Measurements from ENCODE around the gene AMDHD2. TPM values are rescaled to one million over a fixed set of nuclear protein-coding genes. Genes with fewer than 3 reads are reported as not detected.
A peak's percentile ranks its signal among the peaks of the same experiment; 100 is the strongest.
"Not testable (repeated sequence)": the region's sequence is repeated elsewhere in the genome, so short reads cannot be mapped to it uniquely, and the experiment has no call there.

Gene AMDHD2
- total and polyA plus RNA-seq, 2 experiments from 2014 or later, result 20.2 to 68.1 TPM

- H3K27me3 ChIP-seq (ENCODE audit: insufficient read depth); H3K4me1 Mint-ChIP-seq; H3K4me1 ChIP-seq (ENCODE audit: insufficient read depth); H3K4me3 ChIP-seq; H3K9me3 Mint-ChIP-seq; H3K27ac ChIP-seq (ENCODE audit: low read depth); DNase-seq (ENCODE audit: low spot score); H3K4me2 ChIP-seq; H3K4me3 Mint-ChIP-seq; H3K36me3 ChIP-seq (ENCODE audit: insufficient read depth); H2AFZ ChIP-seq; ATAC-seq; H3K36me3 Mint-ChIP-seq (ENCODE audit: low read depth); H3K9me2 ChIP-seq (ENCODE audit: insufficient read depth); H3F3A ChIP-seq (replicated peaks; ENCODE audit: low read depth); H3K27me3 Mint-ChIP-seq (ENCODE audit: insufficient read depth, low read depth, poor library complexity): not testable (repeated sequence)
- H3K27ac Mint-ChIP-seq, result peak overlapping the region; percentile 75
- peaks cover 24% of the 10 kb centered on the region for H4K20me1 ChIP-seq (replicated peaks; ENCODE audit: insufficient read depth)
- peaks cover 62% of the 10 kb centered on the region for H3K79me2 ChIP-seq (replicated peaks; ENCODE audit: insufficient read depth)
Observed at GRCh38 chr16:2543771-2544170, 23.6 kb downstream of the AMDHD2 start.

GRCh38 chr16:2550283-2550878, 30.2 kb downstream of the AMDHD2 start:
- H3K4me1 Mint-ChIP-seq; H3K4me1 ChIP-seq (ENCODE audit: insufficient read depth); ATAC-seq; DNase-seq (ENCODE audit: low spot score); H3K4me3 ChIP-seq; H3K27ac Mint-ChIP-seq; H3F3A ChIP-seq (replicated peaks; ENCODE audit: low read depth); H3K9me3 Mint-ChIP-seq; H3K4me2 ChIP-seq; H3K9me2 ChIP-seq (ENCODE audit: insufficient read depth); H4K20me1 ChIP-seq (replicated peaks; ENCODE audit: insufficient read depth); H3K27me3 ChIP-seq (ENCODE audit: insufficient read depth); H3K27ac ChIP-seq (ENCODE audit: low read depth); H3K36me3 ChIP-seq (ENCODE audit: insufficient read depth); H3K27me3 Mint-ChIP-seq (ENCODE audit: insufficient read depth, low read depth, poor library complexity); H3K4me3 Mint-ChIP-seq; H3K36me3 Mint-ChIP-seq (ENCODE audit: low read depth); H2AFZ ChIP-seq: not testable (repeated sequence)
- H3K79me2 ChIP-seq (replicated peaks; ENCODE audit: insufficient read depth), result peaks cover 16% of the 10 kb centered on the region

- H3K27me3 Mint-ChIP-seq (ENCODE audit: insufficient read depth, low read depth, poor library complexity); H3K9me2 ChIP-seq (ENCODE audit: insufficient read depth); H3K4me2 ChIP-seq; H3K9me3 Mint-ChIP-seq; H3K4me1 Mint-ChIP-seq; H3F3A ChIP-seq (replicated peaks; ENCODE audit: low read depth); H3K36me3 Mint-ChIP-seq (ENCODE audit: low read depth); H3K79me2 ChIP-seq (replicated peaks; ENCODE audit: insufficient read depth); H2AFZ ChIP-seq; H3K4me1 ChIP-seq (ENCODE audit: insufficient read depth); H4K20me1 ChIP-seq (replicated peaks; ENCODE audit: insufficient read depth); H3K36me3 ChIP-seq (ENCODE audit: insufficient read depth); H3K27me3 ChIP-seq (ENCODE audit: insufficient read depth); H3K4me3 ChIP-seq: not testable (repeated sequence)
- H3K27ac ChIP-seq (ENCODE audit: low read depth), result peak overlapping the region; percentile 85
- DNase-seq (ENCODE audit: low spot score) (peak; percentile 76), ATAC-seq (peak; percentile 79)
- peak; percentile 42; the same call in 1 of the 2 replicates for TF ChIP-seq CREB1 (CRISPR knock-in tag; IDR thresholded peaks at IDR 0.05; ENCODE audit: low read depth)
- TF ChIP-seq CTCF (conservative IDR thresholded peaks at IDR 0.05; ENCODE audit: low read depth in 2 of 2), result peak; percentile 32 to 45
- peak overlapping the region; percentile 75; the same call in 1 of the 2 replicates for H3K27ac Mint-ChIP-seq
- H3K4me3 Mint-ChIP-seq, result 0 out of 3 replicates have a peak overlapping the region, but pooled peaks have one; percentile 19
Observed at GRCh38 chr16:2551420-2551889, 31.3 kb downstream of the AMDHD2 start.

- H3K27ac Mint-ChIP-seq; H3K36me3 ChIP-seq (ENCODE audit: insufficient read depth); H2AFZ ChIP-seq; H4K20me1 ChIP-seq (replicated peaks; ENCODE audit: insufficient read depth); H3K9me3 Mint-ChIP-seq; H3K4me3 Mint-ChIP-seq; H3K79me2 ChIP-seq (replicated peaks; ENCODE audit: insufficient read depth); H3K27me3 Mint-ChIP-seq (ENCODE audit: insufficient read depth, low read depth, poor library complexity); H3K4me1 ChIP-seq (ENCODE audit: insufficient read depth); H3K4me1 Mint-ChIP-seq; H3K27me3 ChIP-seq (ENCODE audit: insufficient read depth); H3K27ac ChIP-seq (ENCODE audit: low read depth); H3K4me2 ChIP-seq; H3K36me3 Mint-ChIP-seq (ENCODE audit: low read depth); DNase-seq (ENCODE audit: low spot score); H3K9me2 ChIP-seq (ENCODE audit: insufficient read depth); H3F3A ChIP-seq (replicated peaks; ENCODE audit: low read depth); ATAC-seq; H3K4me3 ChIP-seq: not testable (repeated sequence)
Observed at GRCh38 chr16:2554709-2555425, 34.7 kb downstream of the AMDHD2 start.

- H3K27ac Mint-ChIP-seq; H3K4me1 ChIP-seq (ENCODE audit: insufficient read depth); H2AFZ ChIP-seq; H4K20me1 ChIP-seq (replicated peaks; ENCODE audit: insufficient read depth); DNase-seq (ENCODE audit: low spot score); H3K4me3 Mint-ChIP-seq; H3K9me2 ChIP-seq (ENCODE audit: insufficient read depth); H3F3A ChIP-seq (replicated peaks; ENCODE audit: low read depth); H3K4me1 Mint-ChIP-seq; H3K27ac ChIP-seq (ENCODE audit: low read depth); H3K9me3 Mint-ChIP-seq; H3K79me2 ChIP-seq (replicated peaks; ENCODE audit: insufficient read depth); ATAC-seq; H3K4me2 ChIP-seq; H3K36me3 ChIP-seq (ENCODE audit: insufficient read depth); H3K27me3 Mint-ChIP-seq (ENCODE audit: insufficient read depth, low read depth, poor library complexity); H3K36me3 Mint-ChIP-seq (ENCODE audit: low read depth); H3K27me3 ChIP-seq (ENCODE audit: insufficient read depth); H3K4me3 ChIP-seq: not testable (repeated sequence)
Observed at GRCh38 chr16:2557150-2557549, 37.0 kb downstream of the AMDHD2 start.

All from GM23338 (cell line).